Measurements from ENCODE around the gene GNG12. TPM values are rescaled to one million over a fixed set of nuclear protein-coding genes. Genes with fewer than 3 reads are reported as not detected.

Gene GNG12
- polyA plus RNA-seq, 3 donors = 0.03 TPM; not detected in 2

DNA sequence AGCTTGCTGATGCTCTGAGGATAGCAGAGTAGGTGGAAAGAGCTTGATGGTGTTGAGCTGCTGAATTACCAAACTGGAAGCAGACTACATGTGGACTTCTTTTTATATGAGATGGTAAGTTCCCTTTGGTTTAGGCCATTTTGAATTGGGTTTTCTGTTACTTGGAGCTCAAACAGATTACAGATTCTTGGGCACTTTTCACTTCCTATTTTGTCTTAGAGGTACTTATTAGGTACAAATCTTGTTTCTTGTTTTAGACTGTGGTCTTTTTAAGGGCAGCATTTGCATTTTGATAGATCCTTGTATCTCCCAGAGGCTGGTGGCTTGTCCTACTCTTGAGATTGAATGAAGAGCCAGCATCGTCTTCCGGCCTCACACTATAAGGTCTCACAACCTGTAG, 78.1 kb downstream of the GNG12 start:
- Mint-ChIP-seq H3K4me1 (peaks cover 13% of the 10 kb centered on the region), H3K36me3 (no peaks in the 10 kb centered on the region), H3K4me3 (no peak overlapping the region), H3K27ac (no peak overlapping the region), H3K27me3 (ENCODE audit: low read depth in 3 of 3) (peaks cover 0 to 2% (median 0%) of the 10 kb centered on the region in 3 donors), H3K9me3 (peaks cover 0 to 3% (median 0%) of the 10 kb centered on the region in 7 donors)
- Histone ChIP-seq H4K20me1 (ENCODE audit: insufficient read depth, low read length) (no peaks in the 10 kb centered on the region), H3K4me1 (ENCODE audit: control insufficient read depth in 1 of 2, insufficient read depth in 2 of 2, low read length in 2 of 2) (peaks cover 0 to 6% of the 10 kb centered on the region in 2 donors), H3K4me3 (replicated peaks in 1 of 3; ENCODE audit: low read depth in 2 of 3, low read length in 3 of 3) (no peak overlapping the region), H3K9me3 (replicated peaks in 1 of 2; ENCODE audit: control insufficient read depth in 1 of 2, insufficient read depth in 1 of 2, low read length in 2 of 2) (no peaks in the 10 kb centered on the region), H3K9ac (ENCODE audit: insufficient read depth, low read length, poor library complexity, severe bottlenecking) (no peak overlapping the region), H3K27me3 (ENCODE audit: control insufficient read depth in 2 of 2, insufficient read depth in 2 of 2, low read length in 2 of 2) (no peaks in the 10 kb centered on the region), H3K36me3 (replicated peaks in 1 of 2; ENCODE audit: control insufficient read depth in 1 of 2, insufficient read depth in 2 of 2, low read length in 2 of 2) (no peaks in the 10 kb centered on the region), H3K27ac (ENCODE audit: low read depth in 1 of 2, low read length in 2 of 2) (no peak overlapping the region), H3K79me2 (ENCODE audit: insufficient read depth, low read length) (no peaks in the 10 kb centered on the region), H3K4me2 (replicated peaks; ENCODE audit: extremely low read depth, low read length, poor library complexity, severe bottlenecking) (no peak overlapping the region), H2AFZ (ENCODE audit: insufficient read depth, low read depth, low read length, poor library complexity, severe bottlenecking) (peak overlapping the region; percentile 53)
- intact Hi-C loops (cut with micrococcal nuclease) = no loop called here
- no peak for DNase-seq
- WGBS (ENCODE audit: insufficient coverage) = no CpG with 5 or more reads among the region's 2 CpGs
- TF ChIP-seq, protein P1, sequence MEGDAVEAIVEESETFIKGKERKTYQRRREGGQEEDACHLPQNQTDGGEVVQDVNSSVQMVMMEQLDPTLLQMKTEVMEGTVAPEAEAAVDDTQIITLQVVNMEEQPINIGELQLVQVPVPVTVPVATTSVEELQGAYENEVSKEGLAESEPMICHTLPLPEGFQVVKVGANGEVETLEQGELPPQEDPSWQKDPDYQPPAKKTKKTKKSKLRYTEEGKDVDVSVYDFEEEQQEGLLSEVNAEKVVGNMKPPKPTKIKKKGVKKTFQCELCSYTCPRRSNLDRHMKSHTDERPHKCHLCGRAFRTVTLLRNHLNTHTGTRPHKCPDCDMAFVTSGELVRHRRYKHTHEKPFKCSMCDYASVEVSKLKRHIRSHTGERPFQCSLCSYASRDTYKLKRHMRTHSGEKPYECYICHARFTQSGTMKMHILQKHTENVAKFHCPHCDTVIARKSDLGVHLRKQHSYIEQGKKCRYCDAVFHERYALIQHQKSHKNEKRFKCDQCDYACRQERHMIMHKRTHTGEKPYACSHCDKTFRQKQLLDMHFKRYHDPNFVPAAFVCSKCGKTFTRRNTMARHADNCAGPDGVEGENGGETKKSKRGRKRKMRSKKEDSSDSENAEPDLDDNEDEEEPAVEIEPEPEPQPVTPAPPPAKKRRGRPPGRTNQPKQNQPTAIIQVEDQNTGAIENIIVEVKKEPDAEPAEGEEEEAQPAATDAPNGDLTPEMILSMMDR (IDR thresholded peaks at IDR 0.05) = no peak

DNA sequence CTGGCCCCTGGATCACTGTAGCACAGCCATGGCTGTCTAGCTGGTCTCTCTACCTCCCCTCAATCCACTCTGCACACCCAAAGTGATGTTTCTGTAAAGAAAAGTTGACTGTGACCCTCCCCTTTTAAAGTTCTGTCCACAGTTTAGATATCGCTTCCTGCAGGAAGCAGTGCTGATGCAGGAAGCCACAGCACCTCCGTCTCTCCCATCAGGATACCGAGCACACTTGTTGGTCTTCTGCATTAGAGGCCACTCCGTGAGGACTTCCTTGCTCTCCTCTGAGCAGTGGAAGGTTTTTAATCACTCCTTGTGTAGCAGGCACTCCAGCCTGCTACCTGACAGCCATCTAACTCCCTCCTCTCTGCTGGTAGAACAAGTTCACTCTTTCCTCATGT, 78.7 kb downstream of the GNG12 start:
- H2AFZ ChIP-seq (ENCODE audit: insufficient read depth, low read depth, low read length, poor library complexity, severe bottlenecking) = peak overlapping the region; percentile 53
- no peak overlapping the region for H3K4me2 ChIP-seq (replicated peaks; ENCODE audit: extremely low read depth, low read length, poor library complexity, severe bottlenecking)
- no peaks in the 10 kb centered on the region for H3K36me3 ChIP-seq (replicated peaks in 1 of 2; ENCODE audit: control insufficient read depth in 1 of 2, insufficient read depth in 2 of 2, low read length in 2 of 2)
- H3K27me3 ChIP-seq (ENCODE audit: control insufficient read depth in 2 of 2, insufficient read depth in 2 of 2, low read length in 2 of 2) = no peaks in the 10 kb centered on the region
- H3K27me3 Mint-ChIP-seq (ENCODE audit: low read depth in 3 of 3) = peaks cover 0 to 4% (median 2%) of the 10 kb centered on the region in 3 donors
- TF ChIP-seq, protein P1 (IDR thresholded peaks at IDR 0.05) = no peak
- H3K9me3 Mint-ChIP-seq = peaks cover 0 to 3% (median 0%) of the 10 kb centered on the region in 7 donors
- H3K27ac Mint-ChIP-seq = peak overlapping the region in 1 of 7 donors; percentile 28
- H3K79me2 ChIP-seq (ENCODE audit: insufficient read depth, low read length) = no peaks in the 10 kb centered on the region
- 29% methylated on average over 1 of the region's 4 CpGs for WGBS (ENCODE audit: insufficient coverage)
- H3K4me1 ChIP-seq (ENCODE audit: control insufficient read depth in 1 of 2, insufficient read depth in 2 of 2, low read length in 2 of 2) = peaks cover 0 to 6% of the 10 kb centered on the region in 2 donors
- no peak overlapping the region for H3K27ac ChIP-seq (ENCODE audit: low read depth in 1 of 2, low read length in 2 of 2)
- DNase-seq = no peak
- no peaks in the 10 kb centered on the region for H4K20me1 ChIP-seq (ENCODE audit: insufficient read depth, low read length)
- intact Hi-C loops (cut with micrococcal nuclease) = no loop called here
- no peak overlapping the region for H3K4me3 ChIP-seq (replicated peaks in 1 of 3; ENCODE audit: low read depth in 2 of 3, low read length in 3 of 3)
- no peaks in the 10 kb centered on the region for H3K36me3 Mint-ChIP-seq
- no peak overlapping the region for H3K9ac ChIP-seq (ENCODE audit: insufficient read depth, low read length, poor library complexity, severe bottlenecking)
- H3K9me3 ChIP-seq (replicated peaks in 1 of 2; ENCODE audit: control insufficient read depth in 1 of 2, insufficient read depth in 1 of 2, low read length in 2 of 2) = no peaks in the 10 kb centered on the region
- H3K4me1 Mint-ChIP-seq = peaks cover 17% of the 10 kb centered on the region
- no peak overlapping the region for H3K4me3 Mint-ChIP-seq

Data from CD14-positive monocyte (primary cell).